ENCODE data around the gene CDC42EP3.

DNA sequence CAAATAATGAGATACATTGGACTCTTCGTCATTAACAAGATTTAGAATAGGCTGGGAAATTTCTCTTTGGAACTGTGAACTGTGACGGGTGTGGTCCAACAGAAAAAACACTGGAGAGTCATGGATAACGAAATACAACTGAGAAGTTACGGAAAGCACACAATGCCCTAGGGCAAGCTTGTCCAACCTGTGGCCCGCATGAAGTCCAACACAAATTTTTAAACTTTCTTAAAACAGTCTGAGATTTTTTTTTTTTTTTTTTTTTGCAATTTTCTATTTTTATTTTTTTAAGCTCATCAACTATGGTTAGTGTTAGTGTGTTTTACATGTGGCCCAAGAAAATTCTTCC lies 27.7 kb downstream of the CDC42EP3 start:
- TF ChIP-seq, protein P1, sequence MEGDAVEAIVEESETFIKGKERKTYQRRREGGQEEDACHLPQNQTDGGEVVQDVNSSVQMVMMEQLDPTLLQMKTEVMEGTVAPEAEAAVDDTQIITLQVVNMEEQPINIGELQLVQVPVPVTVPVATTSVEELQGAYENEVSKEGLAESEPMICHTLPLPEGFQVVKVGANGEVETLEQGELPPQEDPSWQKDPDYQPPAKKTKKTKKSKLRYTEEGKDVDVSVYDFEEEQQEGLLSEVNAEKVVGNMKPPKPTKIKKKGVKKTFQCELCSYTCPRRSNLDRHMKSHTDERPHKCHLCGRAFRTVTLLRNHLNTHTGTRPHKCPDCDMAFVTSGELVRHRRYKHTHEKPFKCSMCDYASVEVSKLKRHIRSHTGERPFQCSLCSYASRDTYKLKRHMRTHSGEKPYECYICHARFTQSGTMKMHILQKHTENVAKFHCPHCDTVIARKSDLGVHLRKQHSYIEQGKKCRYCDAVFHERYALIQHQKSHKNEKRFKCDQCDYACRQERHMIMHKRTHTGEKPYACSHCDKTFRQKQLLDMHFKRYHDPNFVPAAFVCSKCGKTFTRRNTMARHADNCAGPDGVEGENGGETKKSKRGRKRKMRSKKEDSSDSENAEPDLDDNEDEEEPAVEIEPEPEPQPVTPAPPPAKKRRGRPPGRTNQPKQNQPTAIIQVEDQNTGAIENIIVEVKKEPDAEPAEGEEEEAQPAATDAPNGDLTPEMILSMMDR (IDR thresholded peaks at IDR 0.05) = no peak
- TF ChIP-seq POLR2A (IDR thresholded peaks at IDR 0.05) = no peak

Data from adrenal gland (tissue), 5 donors.